AG04450 (cell line): ENCODE measurements around the gene CDKN1A. TPM values are rescaled to one million over a fixed set of nuclear protein-coding genes. Genes with fewer than 3 reads are reported as not detected.

ENCODE experiments used
- CTCF ChIA-PET: fragments of 300-600, 350-600 bp; formaldehyde crosslinking; extraction: SDS; loops from one replicate; lab custom pipeline; 2022; ENCODE audit warnings: antibody characterized with exemption, inconsistent platforms; lab: Charles Lee
- POLR2A ChIA-PET: fragments of 350-600 bp; formaldehyde crosslinking; extraction: SDS; loops from one replicate; lab custom pipeline; 2021; ENCODE audit warnings: antibody characterized with exemption, inconsistent platforms; lab: Yijun Ruan, JAX
- DNase-seq: peaks from one replicate; pipeline ENCODE4 v3.0.0-alpha.2; 2011; ENCODE audit warnings: low read depth, low spot score
- H3K27ac ChIP-seq: one replicate; pipeline ENCODE4 v1.5.1; 2012; ENCODE audit warnings: low read depth, low read length, control low read depth
- H3K27me3 ChIP-seq: one replicate; pipeline ENCODE4 v1.6.0; 2012; ENCODE audit warnings: low read length; ENCODE audit not compliant: control insufficient read depth, insufficient read depth
- H3K4me3 ChIP-seq: 2 replicates; pipeline ENCODE4 v1.5.1; 2011; ENCODE audit warnings: mild to moderate bottlenecking, low read depth, low read length, control low read depth
- H3K9me3 ChIP-seq: 2 replicates; pipeline ENCODE4 v1.5.1; 2012; ENCODE audit warnings: low read length; ENCODE audit not compliant: control insufficient read depth, insufficient read depth
- polyA plus RNA-seq: library from polyadenylated mRNA; depleted of rRNA; stranded (reverse); fragments of >200 nt; gene quantifications from 2 replicates; pipeline ENCODE4 v1.2.3, GENCODE V29; 2011
- TF ChIP-seq, protein P1 (sequence below): IDR thresholded peaks from 2 replicates; pipeline ENCODE4 v1.5.1; 2011; ENCODE audit warnings: low read depth, low read length, control low read depth, inconsistent platforms

CDKN1A gene
- polyA plus RNA-seq, 1 experiment, result 722 TPM

DNA sequence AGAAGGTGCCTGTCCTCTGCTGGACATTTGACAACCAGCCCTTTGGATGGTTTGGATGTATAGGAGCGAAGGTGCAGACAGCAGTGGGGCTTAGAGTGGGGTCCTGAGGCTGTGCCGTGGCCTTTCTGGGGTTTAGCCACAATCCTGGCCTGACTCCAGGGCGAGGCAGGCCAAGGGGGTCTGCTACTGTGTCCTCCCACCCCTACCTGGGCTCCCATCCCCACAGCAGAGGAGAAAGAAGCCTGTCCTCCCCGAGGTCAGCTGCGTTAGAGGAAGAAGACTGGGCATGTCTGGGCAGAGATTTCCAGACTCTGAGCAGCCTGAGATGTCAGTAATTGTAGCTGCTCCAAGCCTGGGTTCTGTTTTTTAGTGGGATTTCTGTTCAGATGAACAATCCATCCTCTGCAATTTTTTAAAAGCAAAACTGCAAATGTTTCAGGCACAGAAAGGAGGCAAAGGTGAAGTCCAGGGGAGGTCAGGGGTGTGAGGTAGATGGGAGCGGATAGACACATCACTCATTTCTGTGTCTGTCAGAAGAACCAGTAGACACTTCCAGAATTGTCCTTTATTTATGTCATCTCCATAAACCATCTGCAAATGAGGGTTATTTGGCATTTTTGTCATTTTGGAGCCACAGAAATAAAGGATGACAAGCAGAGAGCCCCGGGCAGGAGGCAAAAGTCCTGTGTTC lies 1.3 kb upstream of the CDKN1A start:
- CTCF ChIA-PET, result interaction anchor here (1.1 kb wide), 1 partner anchor 62 kb away, joined by 4 read pairs; no protein-coding TSS in a partner anchor
- Histone ChIP-seq H3K4me3 (peak overlapping the region; percentile 41), H3K27me3 (no peaks in the 10 kb centered on the region), H3K9me3 (peaks cover 14% of the 10 kb centered on the region; the same call in 1 of the 2 replicates), H3K27ac (peak overlapping the region; percentile 96)
- DNase-seq, result no peak
- POLR2A ChIA-PET, result interaction anchor here (0.8 to 3.9 kb wide), 7 partner anchors 9 to 52 kb away, joined by 3 to 95 read pairs (median 4); no protein-coding TSS in a partner anchor
- TF ChIP-seq, protein P1, sequence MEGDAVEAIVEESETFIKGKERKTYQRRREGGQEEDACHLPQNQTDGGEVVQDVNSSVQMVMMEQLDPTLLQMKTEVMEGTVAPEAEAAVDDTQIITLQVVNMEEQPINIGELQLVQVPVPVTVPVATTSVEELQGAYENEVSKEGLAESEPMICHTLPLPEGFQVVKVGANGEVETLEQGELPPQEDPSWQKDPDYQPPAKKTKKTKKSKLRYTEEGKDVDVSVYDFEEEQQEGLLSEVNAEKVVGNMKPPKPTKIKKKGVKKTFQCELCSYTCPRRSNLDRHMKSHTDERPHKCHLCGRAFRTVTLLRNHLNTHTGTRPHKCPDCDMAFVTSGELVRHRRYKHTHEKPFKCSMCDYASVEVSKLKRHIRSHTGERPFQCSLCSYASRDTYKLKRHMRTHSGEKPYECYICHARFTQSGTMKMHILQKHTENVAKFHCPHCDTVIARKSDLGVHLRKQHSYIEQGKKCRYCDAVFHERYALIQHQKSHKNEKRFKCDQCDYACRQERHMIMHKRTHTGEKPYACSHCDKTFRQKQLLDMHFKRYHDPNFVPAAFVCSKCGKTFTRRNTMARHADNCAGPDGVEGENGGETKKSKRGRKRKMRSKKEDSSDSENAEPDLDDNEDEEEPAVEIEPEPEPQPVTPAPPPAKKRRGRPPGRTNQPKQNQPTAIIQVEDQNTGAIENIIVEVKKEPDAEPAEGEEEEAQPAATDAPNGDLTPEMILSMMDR, result no peak

DNA sequence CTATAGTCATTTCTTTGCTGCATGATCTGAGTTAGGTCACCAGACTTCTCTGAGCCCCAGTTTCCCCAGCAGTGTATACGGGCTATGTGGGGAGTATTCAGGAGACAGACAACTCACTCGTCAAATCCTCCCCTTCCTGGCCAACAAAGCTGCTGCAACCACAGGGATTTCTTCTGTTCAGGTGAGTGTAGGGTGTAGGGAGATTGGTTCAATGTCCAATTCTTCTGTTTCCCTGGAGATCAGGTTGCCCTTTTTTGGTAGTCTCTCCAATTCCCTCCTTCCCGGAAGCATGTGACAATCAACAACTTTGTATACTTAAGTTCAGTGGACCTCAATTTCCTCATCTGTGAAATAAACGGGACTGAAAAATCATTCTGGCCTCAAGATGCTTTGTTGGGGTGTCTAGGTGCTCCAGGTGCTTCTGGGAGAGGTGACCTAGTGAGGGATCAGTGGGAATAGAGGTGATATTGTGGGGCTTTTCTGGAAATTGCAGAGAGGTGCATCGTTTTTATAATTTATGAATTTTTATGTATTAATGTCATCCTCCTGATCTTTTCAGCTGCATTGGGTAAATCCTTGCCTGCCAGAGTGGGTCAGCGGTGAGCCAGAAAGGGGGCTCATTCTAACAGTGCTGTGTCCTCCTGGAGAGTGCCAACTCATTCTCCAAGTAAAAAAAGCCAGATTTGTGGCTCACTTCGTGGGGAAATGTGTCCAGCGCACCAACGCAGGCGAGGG lies 594 bp upstream of the CDKN1A start:
- ChIA-PET CTCF (interaction anchor here (1.2 kb wide), 1 partner anchor 11 kb away, joined by 6 read pairs; no protein-coding TSS in a partner anchor), POLR2A (interaction anchor here (0.6 to 3.9 kb wide), 31 partner anchors 10 to 467 kb away, joined by 3 to 95 read pairs (median 6); no protein-coding TSS in a partner anchor)
- peaks cover 14% of the 10 kb centered on the region; the same call in 1 of the 2 replicates for H3K9me3 ChIP-seq
- H3K27me3 ChIP-seq, result no peaks in the 10 kb centered on the region
- TF ChIP-seq, protein P1, result no peak
- peak overlapping the region; percentile 96 for H3K27ac ChIP-seq
- H3K4me3 ChIP-seq, result peak overlapping the region; percentile 30
- DNase-seq, result no peak

DNA sequence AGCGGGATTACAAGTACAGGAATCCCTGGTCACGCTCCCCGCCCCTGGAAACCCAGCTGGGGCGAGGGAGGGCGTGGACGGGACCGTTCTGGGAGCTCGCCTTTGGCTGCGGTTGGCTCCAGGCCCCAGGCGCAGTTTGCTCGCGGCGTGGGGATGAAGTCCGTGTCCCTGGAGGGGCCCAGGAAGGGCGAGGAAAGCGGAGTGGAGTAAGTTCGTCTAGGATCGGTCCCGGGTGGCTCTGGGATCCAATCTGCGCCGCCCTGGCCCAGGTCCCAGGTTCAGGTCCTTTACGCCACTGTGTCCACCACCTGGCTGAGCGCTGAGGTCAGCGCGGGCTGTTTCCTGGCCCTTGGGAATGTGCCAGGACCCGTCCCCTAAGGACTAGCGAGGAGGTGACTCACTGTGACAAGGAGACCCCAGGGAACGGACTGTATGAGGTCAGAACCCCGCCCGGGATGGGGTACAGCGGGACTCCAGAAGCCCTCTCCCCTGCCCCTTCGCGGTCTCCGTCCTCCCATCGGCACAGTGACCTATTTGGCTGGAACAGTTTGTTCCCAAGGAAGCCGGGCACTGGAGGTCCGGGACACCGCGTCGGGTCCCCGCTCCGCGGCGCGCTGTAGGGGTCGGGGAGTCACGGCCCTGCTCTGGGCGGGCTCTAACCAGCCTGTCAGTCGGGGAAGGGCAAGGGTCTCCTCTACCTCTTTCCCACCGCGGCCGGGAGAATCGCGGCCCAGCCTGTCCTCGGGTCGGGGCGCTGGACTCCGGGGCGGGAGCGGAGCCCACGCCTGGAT lies 724 bp downstream of the CDKN1A start:
- POLR2A ChIA-PET, result interaction anchor here (0.6 to 3.9 kb wide), 32 partner anchors 9 to 480 kb away, joined by 3 to 95 read pairs (median 6); no protein-coding TSS in a partner anchor
- no peak for DNase-seq
- CTCF ChIA-PET, result interaction anchor here (0.7 to 3.4 kb wide), 4 partner anchors 12 to 64 kb away, joined by 4 to 36 read pairs (median 5); no protein-coding TSS in a partner anchor
- TF ChIP-seq, protein P1, result no peak
- Histone ChIP-seq H3K9me3 (peaks cover 14% of the 10 kb centered on the region; the same call in 1 of the 2 replicates), H3K4me3 (peak overlapping the region; percentile 99), H3K27ac (peak overlapping the region; percentile 85), H3K27me3 (no peaks in the 10 kb centered on the region)

DNA sequence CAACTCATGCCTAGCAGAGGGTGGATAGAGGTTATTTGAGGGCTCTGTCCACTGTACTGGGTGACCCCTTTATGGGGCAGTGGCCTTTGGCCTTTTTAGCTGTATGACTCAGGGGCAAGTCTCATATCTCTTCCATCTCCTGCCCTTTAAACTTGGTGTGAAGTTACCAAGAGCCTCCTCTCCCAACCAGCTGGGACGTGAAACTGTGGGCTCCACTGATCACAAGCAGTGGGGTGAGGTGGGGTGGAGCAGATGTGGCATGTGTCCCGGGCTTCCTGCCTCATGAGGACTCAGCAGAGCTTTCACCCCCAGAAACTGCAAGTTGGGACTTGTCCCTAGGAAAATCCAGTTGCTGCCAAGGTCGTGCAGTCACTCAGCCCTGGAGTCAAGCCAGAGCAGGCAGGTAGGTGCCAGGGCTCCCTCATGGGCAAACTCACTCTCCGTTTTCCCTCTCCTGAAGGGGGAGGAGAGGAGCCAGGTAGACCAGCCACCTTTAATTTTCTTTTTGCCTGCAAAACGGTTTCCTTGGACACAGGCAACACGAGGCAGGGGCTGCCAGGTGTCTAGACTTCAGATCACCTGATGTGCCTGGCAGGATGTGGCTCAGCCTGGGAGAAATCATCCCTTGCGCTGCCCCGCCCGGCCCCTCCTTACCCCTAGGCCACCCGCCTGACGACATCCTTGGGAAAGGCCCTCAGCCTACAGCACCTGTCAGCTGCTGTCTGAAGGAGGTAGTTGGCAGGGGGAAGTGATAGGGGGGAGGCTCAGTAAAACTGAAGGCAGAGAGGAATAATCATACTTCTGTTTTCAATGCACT lies 4.0 kb downstream of the CDKN1A start:
- no peak for DNase-seq
- ChIA-PET CTCF (interaction anchor here (0.6 to 4.1 kb wide), 5 partner anchors 16 to 76 kb away, joined by 3 to 21 read pairs (median 19); no protein-coding TSS in a partner anchor), POLR2A (interaction anchor here (0.8 to 1.7 kb wide), 3 partner anchors 16 to 58 kb away, joined by 4 to 6 read pairs (median 5); no protein-coding TSS in a partner anchor)
- H3K4me3 ChIP-seq, result peak overlapping the region; percentile 99
- peak overlapping the region; percentile 39 for H3K27ac ChIP-seq
- H3K9me3 ChIP-seq, result peaks cover 14% of the 10 kb centered on the region; the same call in 1 of the 2 replicates
- H3K27me3 ChIP-seq, result no peaks in the 10 kb centered on the region
- TF ChIP-seq, protein P1, result no peak
